OCI-LY1 (cell line): ENCODE measurements around the gene CLSTN2.

Experiments
- EZH2 ChIP-seq: fragments of 200-600 bp; sonication (generic), shearing (Covaris generic); IDR thresholded peaks from 2 replicates; pipeline ENCODE4 v1.8.0; 2017; ENCODE audit warnings: borderline replicate concordance, mixed run types, mild to moderate bottlenecking, antibody characterized with exemption, low read length, moderate library complexity, mixed read lengths
- TF ChIP-seq, protein P1 (sequence below): fragments of 200-600 bp; sonication (generic), shearing (Covaris generic); IDR thresholded peaks from 2 replicates; pipeline ENCODE4 v1.5.1; 2017; ENCODE audit warnings: mild to moderate bottlenecking, antibody characterized with exemption, low read length, moderate library complexity, mixed read lengths

GRCh38 chr3:140601881-140602280 lies 666.9 kb downstream of the CLSTN2 start:
- no peak for TF ChIP-seq EZH2
- TF ChIP-seq, protein P1, sequence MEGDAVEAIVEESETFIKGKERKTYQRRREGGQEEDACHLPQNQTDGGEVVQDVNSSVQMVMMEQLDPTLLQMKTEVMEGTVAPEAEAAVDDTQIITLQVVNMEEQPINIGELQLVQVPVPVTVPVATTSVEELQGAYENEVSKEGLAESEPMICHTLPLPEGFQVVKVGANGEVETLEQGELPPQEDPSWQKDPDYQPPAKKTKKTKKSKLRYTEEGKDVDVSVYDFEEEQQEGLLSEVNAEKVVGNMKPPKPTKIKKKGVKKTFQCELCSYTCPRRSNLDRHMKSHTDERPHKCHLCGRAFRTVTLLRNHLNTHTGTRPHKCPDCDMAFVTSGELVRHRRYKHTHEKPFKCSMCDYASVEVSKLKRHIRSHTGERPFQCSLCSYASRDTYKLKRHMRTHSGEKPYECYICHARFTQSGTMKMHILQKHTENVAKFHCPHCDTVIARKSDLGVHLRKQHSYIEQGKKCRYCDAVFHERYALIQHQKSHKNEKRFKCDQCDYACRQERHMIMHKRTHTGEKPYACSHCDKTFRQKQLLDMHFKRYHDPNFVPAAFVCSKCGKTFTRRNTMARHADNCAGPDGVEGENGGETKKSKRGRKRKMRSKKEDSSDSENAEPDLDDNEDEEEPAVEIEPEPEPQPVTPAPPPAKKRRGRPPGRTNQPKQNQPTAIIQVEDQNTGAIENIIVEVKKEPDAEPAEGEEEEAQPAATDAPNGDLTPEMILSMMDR, result no peak
